ENCODE measurements around the gene L3MBTL2. TPM values are rescaled to one million over a fixed set of nuclear protein-coding genes. Genes with fewer than 3 reads are reported as not detected.
"Not testable (repeated sequence)": the region's sequence is repeated elsewhere in the genome, so short reads cannot be mapped to it uniquely, and the experiment has no call there.

The L3MBTL2 gene
- total and polyA plus RNA-seq, 5 donors, result 9.6 to 18.6 (median 18.1) TPM

DNA sequence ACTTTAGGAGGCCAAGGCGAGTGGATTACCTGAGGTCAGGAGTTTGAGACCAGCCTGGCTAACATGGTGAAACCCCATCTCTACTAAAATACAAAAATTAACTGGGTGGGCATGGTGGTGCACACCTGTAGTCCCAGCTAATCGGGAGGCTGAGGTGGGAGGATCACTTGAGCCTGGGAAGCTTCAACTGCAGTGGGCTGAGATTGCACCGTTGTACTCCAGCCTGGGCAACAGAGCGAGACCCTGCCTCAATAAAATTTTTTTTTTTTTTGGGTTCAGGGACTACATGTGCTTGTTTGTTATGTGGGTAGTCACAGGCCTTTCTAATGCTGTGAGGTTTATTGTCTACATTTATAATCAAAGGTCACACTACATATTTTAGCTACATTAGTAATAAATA lies 54.6 kb downstream of the L3MBTL2 start:
- WGBS, result 99% methylated on average over 4 of the region's 4 CpGs
- ATAC-seq; H3K27ac ChIP-seq (ENCODE audit: low read length): not testable (repeated sequence)

GRCh38 chr22:41260871-41261270 lies 55.8 kb downstream of the L3MBTL2 start:
- Histone ChIP-seq H3K9me3 (ENCODE audit: control insufficient read depth, low read length) (no peaks in the 10 kb centered on the region), H3K4me3 (ENCODE audit: low read length) (no peak overlapping the region), H3K4me1 (ENCODE audit: control insufficient read depth, insufficient read depth, low read length) (peaks cover 6% of the 10 kb centered on the region), H3K27ac (ENCODE audit: low read length) (peak overlapping the region; percentile 95), H3K27me3 (ENCODE audit: control insufficient read depth, insufficient read depth) (no peaks in the 10 kb centered on the region)
- intact Hi-C loops (cut with DNase I), result no loop called here
- WGBS, result 68% methylated on average over 7 of the region's 7 CpGs
- peak; percentile 62 to 87 (median 82) for DNase-seq
- peak; percentile 90 to 92 for ATAC-seq

More for the DNA sequence above, 54.6 kb downstream of the L3MBTL2 start:
- intact Hi-C loops (cut with DNase I); H3K9me3 ChIP-seq (ENCODE audit: control insufficient read depth, low read length); DNase-seq; H3K27me3 ChIP-seq (ENCODE audit: control insufficient read depth, insufficient read depth); H3K4me1 ChIP-seq (ENCODE audit: control insufficient read depth, insufficient read depth, low read length); H3K4me3 ChIP-seq (ENCODE audit: low read length): not testable (repeated sequence)

GRCh38 chr22:41261541-41262249 lies 56.6 kb downstream of the L3MBTL2 start:
- H3K27ac ChIP-seq (ENCODE audit: low read length), result peak overlapping the region; percentile 95
- 61% methylated on average over 12 of the region's 12 CpGs for WGBS
- ATAC-seq (peak; percentile 67 to 69), DNase-seq (peak in 1 of 3 donors; percentile 73)
- intact Hi-C loops (cut with DNase I), result no loop called here
- no peaks in the 10 kb centered on the region for H3K9me3 ChIP-seq (ENCODE audit: control insufficient read depth, low read length)
- H3K4me1 ChIP-seq (ENCODE audit: control insufficient read depth, insufficient read depth, low read length), result peaks cover 6% of the 10 kb centered on the region
- H3K27me3 ChIP-seq (ENCODE audit: control insufficient read depth, insufficient read depth), result no peaks in the 10 kb centered on the region
- H3K4me3 ChIP-seq (ENCODE audit: low read length), result no peak overlapping the region

- peak overlapping the region; percentile 95 for H3K27ac ChIP-seq (ENCODE audit: low read length)
- peaks cover 6% of the 10 kb centered on the region for H3K4me1 ChIP-seq (ENCODE audit: control insufficient read depth, insufficient read depth, low read length)
- no peaks in the 10 kb centered on the region for H3K27me3 ChIP-seq (ENCODE audit: control insufficient read depth, insufficient read depth)
- H3K4me3 ChIP-seq (ENCODE audit: low read length), result no peak overlapping the region
- DNase-seq, result no peak
- ATAC-seq, result no peak
- no peaks in the 10 kb centered on the region for H3K9me3 ChIP-seq (ENCODE audit: control insufficient read depth, low read length)
- intact Hi-C loops (cut with DNase I), result no loop called here
- 88% methylated on average over 15 of the region's 15 CpGs for WGBS
These were observed 57.2 kb downstream of the L3MBTL2 start for GRCh38 chr22:41262250-41262765.

GRCh38 chr22:41263704-41264103 lies 58.6 kb downstream of the L3MBTL2 start:
- Histone ChIP-seq H3K27me3 (ENCODE audit: control insufficient read depth, insufficient read depth) (no peaks in the 10 kb centered on the region), H3K4me1 (ENCODE audit: control insufficient read depth, insufficient read depth, low read length) (peaks cover 6% of the 10 kb centered on the region), H3K4me3 (ENCODE audit: low read length) (no peak overlapping the region), H3K9me3 (ENCODE audit: control insufficient read depth, low read length) (no peaks in the 10 kb centered on the region), H3K27ac (ENCODE audit: low read length) (no peak overlapping the region)
- ATAC-seq (no peak), DNase-seq (no peak)
- 86% methylated on average over 2 of the region's 2 CpGs for WGBS
- intact Hi-C loops (cut with DNase I), result no loop called here

GRCh38 chr22:41264408-41264941 lies 59.4 kb downstream of the L3MBTL2 start:
- intact Hi-C loops (cut with DNase I), result no loop called here
- DNase-seq, result no peak
- H3K4me3 ChIP-seq (ENCODE audit: low read length), result no peak overlapping the region
- H3K9me3 ChIP-seq (ENCODE audit: control insufficient read depth, low read length), result no peaks in the 10 kb centered on the region
- no peak overlapping the region for H3K27ac ChIP-seq (ENCODE audit: low read length)
- peaks cover 6% of the 10 kb centered on the region for H3K4me1 ChIP-seq (ENCODE audit: control insufficient read depth, insufficient read depth, low read length)
- 91% methylated on average over 15 of the region's 15 CpGs for WGBS
- ATAC-seq, result no peak
- H3K27me3 ChIP-seq (ENCODE audit: control insufficient read depth, insufficient read depth), result no peaks in the 10 kb centered on the region

DNA sequence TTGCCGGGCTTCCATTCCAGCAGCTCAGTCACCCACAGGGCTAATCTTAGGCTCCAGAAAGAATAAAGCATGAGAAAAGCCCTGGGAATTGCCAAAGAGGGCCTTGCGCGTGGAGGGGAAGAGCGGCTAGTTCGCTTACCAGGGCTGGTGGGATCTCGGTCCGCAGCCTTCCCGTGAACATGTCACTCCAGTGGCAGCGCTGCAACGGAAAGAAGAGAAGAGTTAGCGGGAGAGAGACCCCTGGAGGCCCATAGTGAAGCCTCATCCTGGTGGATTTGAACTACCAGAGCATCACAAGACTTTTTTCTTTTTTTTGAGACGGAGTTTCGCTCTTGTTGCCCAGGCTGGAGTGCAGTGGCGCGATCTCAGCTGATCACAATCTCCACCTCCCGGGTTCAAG lies 62.8 kb downstream of the L3MBTL2 start:
- DNase-seq, result no peak

DNA sequence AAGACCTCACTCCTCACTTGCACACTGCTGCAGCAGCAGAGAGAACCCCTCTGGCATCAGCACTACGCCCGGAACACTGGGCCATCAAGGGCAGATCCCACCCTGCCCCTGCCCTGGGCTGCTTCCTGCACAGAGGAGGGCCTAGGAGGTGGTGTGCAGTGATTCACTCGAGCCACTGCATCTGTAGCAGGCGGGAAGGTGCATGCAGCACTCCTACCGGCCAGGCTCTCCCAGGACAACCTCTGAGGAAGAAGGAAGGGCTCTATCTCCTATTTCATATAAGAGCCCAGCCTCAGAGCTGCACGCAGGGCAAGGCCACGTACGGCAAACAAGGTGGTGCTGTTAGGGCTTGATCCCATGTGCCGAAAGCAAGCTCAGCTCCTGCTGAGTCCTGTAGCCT lies 66.7 kb downstream of the L3MBTL2 start:
- H3K27me3 ChIP-seq (ENCODE audit: control insufficient read depth, insufficient read depth), result no peaks in the 10 kb centered on the region
- WGBS, result 93% methylated on average over 9 of the region's 9 CpGs
- H3K4me3 ChIP-seq (ENCODE audit: low read length), result no peak overlapping the region
- ATAC-seq (peak; percentile 7 to 23), DNase-seq (peak in 1 of 3 donors; percentile 27)
- no peak overlapping the region for H3K27ac ChIP-seq (ENCODE audit: low read length)
- H3K9me3 ChIP-seq (ENCODE audit: control insufficient read depth, low read length), result no peaks in the 10 kb centered on the region
- intact Hi-C loops (cut with DNase I), result no loop called here
- H3K4me1 ChIP-seq (ENCODE audit: control insufficient read depth, insufficient read depth, low read length), result no peaks in the 10 kb centered on the region

More for the DNA sequence above, 62.8 kb downstream of the L3MBTL2 start:
- ATAC-seq, result no peak
- intact Hi-C loops (cut with DNase I), result no loop called here
- Histone ChIP-seq H3K4me1 (ENCODE audit: control insufficient read depth, insufficient read depth, low read length) (no peaks in the 10 kb centered on the region), H3K4me3 (ENCODE audit: low read length) (no peak overlapping the region), H3K9me3 (ENCODE audit: control insufficient read depth, low read length) (no peaks in the 10 kb centered on the region), H3K27me3 (ENCODE audit: control insufficient read depth, insufficient read depth) (no peaks in the 10 kb centered on the region), H3K27ac (ENCODE audit: low read length) (no peak overlapping the region)
- WGBS, result 96% methylated on average over 16 of the region's 16 CpGs

- intact Hi-C loops (cut with DNase I), result no loop called here
- DNase-seq (no peak), ATAC-seq (peak; percentile 26 to 38)
- H3K27ac ChIP-seq (ENCODE audit: low read length), result no peak overlapping the region
- H3K9me3 ChIP-seq (ENCODE audit: control insufficient read depth, low read length), result no peaks in the 10 kb centered on the region
- no peaks in the 10 kb centered on the region for H3K4me1 ChIP-seq (ENCODE audit: control insufficient read depth, insufficient read depth, low read length)
- WGBS, result 78% methylated on average over 7 of the region's 7 CpGs
- no peak overlapping the region for H3K4me3 ChIP-seq (ENCODE audit: low read length)
- H3K27me3 ChIP-seq (ENCODE audit: control insufficient read depth, insufficient read depth), result no peaks in the 10 kb centered on the region
These were observed 68.0 kb downstream of the L3MBTL2 start for GRCh38 chr22:41273128-41273527.

DNA sequence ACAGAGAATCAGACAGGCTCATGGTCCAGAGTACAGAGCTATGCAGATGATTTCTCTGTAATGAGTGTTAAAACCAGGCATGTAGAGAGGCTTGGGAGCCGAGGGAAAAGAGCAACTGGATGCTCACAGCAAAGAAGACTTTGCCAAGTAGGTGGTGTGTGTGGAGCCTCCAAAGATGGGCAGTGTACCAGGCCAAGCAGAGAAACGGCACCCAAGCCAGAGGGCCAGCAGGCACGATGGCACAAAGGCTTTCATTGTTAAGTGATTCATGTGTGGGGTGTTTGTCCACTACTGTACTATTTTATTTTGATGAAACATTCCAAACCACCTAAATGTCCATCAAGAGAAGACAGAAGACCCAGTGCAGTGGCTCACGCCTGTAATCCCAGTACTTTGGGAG lies 69.7 kb downstream of the L3MBTL2 start:
- Histone ChIP-seq H3K9me3 (ENCODE audit: control insufficient read depth, low read length) (no peaks in the 10 kb centered on the region), H3K4me3 (ENCODE audit: low read length) (no peak overlapping the region), H3K4me1 (ENCODE audit: control insufficient read depth, insufficient read depth, low read length) (no peaks in the 10 kb centered on the region), H3K27ac (ENCODE audit: low read length) (no peak overlapping the region), H3K27me3 (ENCODE audit: control insufficient read depth, insufficient read depth) (no peaks in the 10 kb centered on the region)
- intact Hi-C loops (cut with DNase I), result no loop called here
- 79% methylated on average over 4 of the region's 4 CpGs for WGBS
- ATAC-seq (peak in 1 of 2 donors; percentile 45), DNase-seq (no peak)

GRCh38 chr22:41280065-41280464 lies 75.0 kb downstream of the L3MBTL2 start:
- intact Hi-C loops (cut with DNase I), result no loop called here
- no peak for ATAC-seq
- Histone ChIP-seq H3K4me1 (ENCODE audit: control insufficient read depth, insufficient read depth, low read length) (no peaks in the 10 kb centered on the region), H3K27ac (ENCODE audit: low read length) (no peak overlapping the region), H3K9me3 (ENCODE audit: control insufficient read depth, low read length) (no peaks in the 10 kb centered on the region), H3K27me3 (ENCODE audit: control insufficient read depth, insufficient read depth) (no peaks in the 10 kb centered on the region), H3K4me3 (ENCODE audit: low read length) (no peak overlapping the region)
- no peak for DNase-seq
- 82% methylated on average over 3 of the region's 3 CpGs for WGBS

Data from right cardiac atrium (tissue), 5 donors.